GM19467 (cell line): ENCODE data around the gene PRKRIP1.
"Not testable (repeated sequence)": the region's sequence is repeated elsewhere in the genome, so short reads cannot be mapped to it uniquely, and the experiment has no call there.

Experiments used
- ATAC-seq: cut with Tn5 transposase; IDR thresholded peaks from one replicate; pipeline ENCODE4 v1.9.1; 2021; ENCODE audit warnings: mild to moderate bottlenecking, moderate library complexity; ENCODE audit not compliant: unreplicated experiment

Gene PRKRIP1

GRCh38 chr7:102403563-102403962 lies 7.4 kb downstream of the PRKRIP1 start:
- no peak for ATAC-seq

GRCh38 chr7:102404005-102404861 lies 8.1 kb downstream of the PRKRIP1 start:
- ATAC-seq = peak; percentile 74

- ATAC-seq = not testable (repeated sequence)
Measured at GRCh38 chr7:102404862-102405188, 8.7 kb downstream of the PRKRIP1 start.

- ATAC-seq = peak; percentile 5
Measured at GRCh38 chr7:102407910-102408309, 11.7 kb downstream of the PRKRIP1 start.

- peak; percentile 43 for ATAC-seq
Measured at GRCh38 chr7:102408530-102408929, 12.4 kb downstream of the PRKRIP1 start.

GRCh38 chr7:102409340-102409739 lies 13.2 kb downstream of the PRKRIP1 start:
- no peak for ATAC-seq

GRCh38 chr7:102410123-102410522 lies 14.0 kb downstream of the PRKRIP1 start:
- no peak for ATAC-seq

- ATAC-seq = no peak
Measured at GRCh38 chr7:102410918-102411317, 14.8 kb downstream of the PRKRIP1 start.

GRCh38 chr7:102412548-102412947 lies 16.4 kb downstream of the PRKRIP1 start:
- no peak for ATAC-seq

- no peak for ATAC-seq
Measured at GRCh38 chr7:102413091-102413490, 16.9 kb downstream of the PRKRIP1 start.

GRCh38 chr7:102413611-102414010 lies 17.4 kb downstream of the PRKRIP1 start:
- no peak for ATAC-seq

GRCh38 chr7:102415685-102416225 lies 19.6 kb downstream of the PRKRIP1 start:
- peak; percentile 61 for ATAC-seq

GRCh38 chr7:102416406-102416805 lies 20.2 kb downstream of the PRKRIP1 start:
- no peak for ATAC-seq

- no peak for ATAC-seq
Measured at GRCh38 chr7:102417105-102417504, 20.9 kb downstream of the PRKRIP1 start.

- ATAC-seq = no peak
Measured at GRCh38 chr7:102418592-102418991, 22.4 kb downstream of the PRKRIP1 start.

- ATAC-seq = no peak
Measured at GRCh38 chr7:102421706-102422240, 25.6 kb downstream of the PRKRIP1 start.

GRCh38 chr7:102424129-102424551 lies 28.0 kb downstream of the PRKRIP1 start:
- ATAC-seq = no peak

- no peak for ATAC-seq
Measured at GRCh38 chr7:102424787-102425218, 28.6 kb downstream of the PRKRIP1 start.

- peak; percentile 44 for ATAC-seq
Measured at GRCh38 chr7:102425639-102426267, 29.6 kb downstream of the PRKRIP1 start.

- ATAC-seq = peak; percentile 51
Measured at GRCh38 chr7:102426268-102427018, 30.3 kb downstream of the PRKRIP1 start.

GRCh38 chr7:102427019-102427405 lies 30.8 kb downstream of the PRKRIP1 start:
- ATAC-seq = no peak
